ENCODE results near the gene ERBIN. TPM values are rescaled to one million over a fixed set of nuclear protein-coding genes. Genes with fewer than 3 reads are reported as not detected.

Gene ERBIN
- total and polyA plus RNA-seq, 9 of the 15 experiments (the other 6 are each of a cell fraction or from before 2014, with no cell fraction given) = 11.9 to 72.8 (median 41.7) TPM

- TF ChIP-seq SFPQ (IDR thresholded peaks at IDR 0.05; ENCODE audit: low read depth, low read length) (no peak), GABPB2 (CRISPR knock-in tag; conservative IDR thresholded peaks at IDR 0.05) (no peak), EP300 (IDR thresholded peaks at IDR 0.05; ENCODE audit: low read length) (peak; percentile 84; the same call in 1 of the 2 replicates), MBD2 (IDR thresholded peaks at IDR 0.05; ENCODE audit: borderline replicate concordance, low read depth) (0 out of 2 replicates have a peak, but pooled peaks have one; percentile 38), SOX6 (IDR thresholded peaks at IDR 0.05) (peak; percentile 91), DEAF1 (CRISPR knock-in tag; IDR thresholded peaks at IDR 0.05) (no peak), BCOR (IDR thresholded peaks at IDR 0.05) (0 out of 2 replicates have a peak, but pooled peaks have one; percentile 22), NFATC3 (IDR thresholded peaks at IDR 0.05) (0 out of 2 replicates have a peak, but pooled peaks have one; percentile 28), HDAC8 (tag; IDR thresholded peaks at IDR 0.05) (no peak), GATAD2B (IDR thresholded peaks at IDR 0.05; ENCODE audit: borderline replicate concordance) (peak; percentile 67; the same call in 1 of the 2 replicates), ZNF239 (CRISPR knock-in tag; IDR thresholded peaks at IDR 0.05) (peak; percentile 52), ZBTB17 (CRISPR knock-in tag; IDR thresholded peaks at IDR 0.05) (0 out of 2 replicates have a peak, but pooled peaks have one; percentile 24), NCOA2 (IDR thresholded peaks at IDR 0.05; ENCODE audit: partially characterized antibody in 2 of 2) (peak in 1 of 2 experiments; percentile 50), NUFIP1 (IDR thresholded peaks at IDR 0.05; ENCODE audit: partially characterized antibody) (no peak)
- TF ChIP-seq, protein P1, sequence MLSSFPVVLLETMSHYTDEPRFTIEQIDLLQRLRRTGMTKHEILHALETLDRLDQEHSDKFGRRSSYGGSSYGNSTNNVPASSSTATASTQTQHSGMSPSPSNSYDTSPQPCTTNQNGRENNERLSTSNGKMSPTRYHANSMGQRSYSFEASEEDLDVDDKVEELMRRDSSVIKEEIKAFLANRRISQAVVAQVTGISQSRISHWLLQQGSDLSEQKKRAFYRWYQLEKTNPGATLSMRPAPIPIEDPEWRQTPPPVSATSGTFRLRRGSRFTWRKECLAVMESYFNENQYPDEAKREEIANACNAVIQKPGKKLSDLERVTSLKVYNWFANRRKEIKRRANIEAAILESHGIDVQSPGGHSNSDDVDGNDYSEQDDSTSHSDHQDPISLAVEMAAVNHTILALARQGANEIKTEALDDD (IDR thresholded peaks at IDR 0.05) = peak; percentile 81; the same call in 1 of the 2 replicates
- TF ChIP-seq, protein P2, sequence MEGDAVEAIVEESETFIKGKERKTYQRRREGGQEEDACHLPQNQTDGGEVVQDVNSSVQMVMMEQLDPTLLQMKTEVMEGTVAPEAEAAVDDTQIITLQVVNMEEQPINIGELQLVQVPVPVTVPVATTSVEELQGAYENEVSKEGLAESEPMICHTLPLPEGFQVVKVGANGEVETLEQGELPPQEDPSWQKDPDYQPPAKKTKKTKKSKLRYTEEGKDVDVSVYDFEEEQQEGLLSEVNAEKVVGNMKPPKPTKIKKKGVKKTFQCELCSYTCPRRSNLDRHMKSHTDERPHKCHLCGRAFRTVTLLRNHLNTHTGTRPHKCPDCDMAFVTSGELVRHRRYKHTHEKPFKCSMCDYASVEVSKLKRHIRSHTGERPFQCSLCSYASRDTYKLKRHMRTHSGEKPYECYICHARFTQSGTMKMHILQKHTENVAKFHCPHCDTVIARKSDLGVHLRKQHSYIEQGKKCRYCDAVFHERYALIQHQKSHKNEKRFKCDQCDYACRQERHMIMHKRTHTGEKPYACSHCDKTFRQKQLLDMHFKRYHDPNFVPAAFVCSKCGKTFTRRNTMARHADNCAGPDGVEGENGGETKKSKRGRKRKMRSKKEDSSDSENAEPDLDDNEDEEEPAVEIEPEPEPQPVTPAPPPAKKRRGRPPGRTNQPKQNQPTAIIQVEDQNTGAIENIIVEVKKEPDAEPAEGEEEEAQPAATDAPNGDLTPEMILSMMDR (IDR thresholded peaks at IDR 0.05 in 2 of 3, conservative IDR thresholded peaks at IDR 0.05 in 1 of 3; ENCODE audit: insufficient read depth in 2 of 3, low read depth in 1 of 3, low read length in 3 of 3) = no peak
- TF ChIP-seq, protein P3, sequence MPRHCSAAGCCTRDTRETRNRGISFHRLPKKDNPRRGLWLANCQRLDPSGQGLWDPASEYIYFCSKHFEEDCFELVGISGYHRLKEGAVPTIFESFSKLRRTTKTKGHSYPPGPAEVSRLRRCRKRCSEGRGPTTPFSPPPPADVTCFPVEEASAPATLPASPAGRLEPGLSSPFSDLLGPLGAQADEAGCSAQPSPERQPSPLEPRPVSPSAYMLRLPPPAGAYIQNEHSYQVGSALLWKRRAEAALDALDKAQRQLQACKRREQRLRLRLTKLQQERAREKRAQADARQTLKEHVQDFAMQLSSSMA (CRISPR knock-in tag; IDR thresholded peaks at IDR 0.05) = no peak
Measured at GRCh38 chr5:65967288-65968066, 41.1 kb downstream of the ERBIN start (continued).

All from K562 (cell line).